LNCAP (cell line): ENCODE results near the gene DNAH1.

Source experiments
- CTCF ChIP-seq: fragments of 450-650 bp; IDR thresholded peaks from 2 replicates; pipeline ENCODE4 v1.5.1; 2017; ENCODE audit warnings: mild to moderate bottlenecking

Gene DNAH1

GRCh38 chr3:52430416-52430810 is 114.3 kb downstream of the DNAH1 start:
- TF ChIP-seq CTCF = no peak

GRCh38 chr3:52431459-52432223 is 115.5 kb downstream of the DNAH1 start:
- TF ChIP-seq CTCF = no peak

- no peak for TF ChIP-seq CTCF
These were observed 116.1 kb downstream of the DNAH1 start for GRCh38 chr3:52432225-52432624.

- no peak for TF ChIP-seq CTCF
These were observed 116.6 kb downstream of the DNAH1 start for GRCh38 chr3:52432691-52433141.

- TF ChIP-seq CTCF = no peak
These were observed 117.3 kb downstream of the DNAH1 start for GRCh38 chr3:52433328-52433995.

- no peak for TF ChIP-seq CTCF
These were observed 117.9 kb downstream of the DNAH1 start for GRCh38 chr3:52433996-52434479.

GRCh38 chr3:52434491-52435115 is 118.5 kb downstream of the DNAH1 start:
- no peak for TF ChIP-seq CTCF
